ENCODE measurements around the gene SETD5.

GRCh38 chr3:9408061-9408460 lies 10.6 kb downstream of the SETD5 start:
- TF ChIP-seq POLR2AphosphoS5 (IDR thresholded peaks at IDR 0.05; ENCODE audit: borderline replicate concordance, low read depth, low read length) (no peak), EZH2 (IDR thresholded peaks at IDR 0.05) (no peak), FOXP2 (optimal IDR thresholded peaks at IDR 0.05; ENCODE audit: control extremely low read depth, extremely low read length, insufficient read depth) (no peak)

Measured in SK-N-MC (cell line).